ENCODE results near the gene RAI1.

Gene RAI1

GRCh38 chr17:17811381-17812210, 130.3 kb downstream of the RAI1 start:
- no peak for DNase-seq (ENCODE audit: low spot score)
- POLR2A ChIA-PET (ENCODE audit: low non-redundant PET) = interaction anchor here (0.7 kb wide), 1 partner anchor 12 kb away, joined by 9 read pairs; no protein-coding TSS in a partner anchor
- peak overlapping the region; percentile 97 for H3K27ac ChIP-seq
- TF ChIP-seq CTCF (conservative IDR thresholded peaks at IDR 0.05; ENCODE audit: low read depth) = no peak
- CTCF ChIA-PET = interaction anchor here (0.6 to 2.0 kb wide), 13 partner anchors 9 to 224 kb away, joined by 3 to 11 read pairs (median 4); no protein-coding TSS in a partner anchor

- peak; percentile 96 for TF ChIP-seq CTCF (conservative IDR thresholded peaks at IDR 0.05; ENCODE audit: low read depth)
- POLR2A ChIA-PET (ENCODE audit: low non-redundant PET) = interaction anchor here (1.1 kb wide), 1 partner anchor 28 kb away, joined by 5 read pairs; no protein-coding TSS in a partner anchor
- CTCF ChIA-PET = interaction anchor here (0.7 to 2.5 kb wide), 13 partner anchors 8 to 215 kb away, joined by 3 to 21 read pairs (median 4); partner anchors contain the start of gene RAI1
- peak overlapping the region; percentile 97 for H3K27ac ChIP-seq
- peak; percentile 77 for DNase-seq (ENCODE audit: low spot score)
Measured at GRCh38 chr17:17812211-17813054, 131.2 kb downstream of the RAI1 start.

GRCh38 chr17:17813055-17813724, 131.9 kb downstream of the RAI1 start:
- ChIA-PET CTCF (interaction anchor here (0.6 to 2.5 kb wide), 10 partner anchors 7 to 220 kb away, joined by 3 to 21 read pairs (median 3); no protein-coding TSS in a partner anchor), POLR2A (ENCODE audit: low non-redundant PET) (interaction anchor here (1.1 kb wide), 1 partner anchor 28 kb away, joined by 5 read pairs; no protein-coding TSS in a partner anchor)
- no peak for DNase-seq (ENCODE audit: low spot score)
- H3K27ac ChIP-seq = peak overlapping the region; percentile 97
- TF ChIP-seq CTCF (conservative IDR thresholded peaks at IDR 0.05; ENCODE audit: low read depth) = no peak

GRCh38 chr17:17813725-17814095, 132.5 kb downstream of the RAI1 start:
- POLR2A ChIA-PET (ENCODE audit: low non-redundant PET) = interaction anchor here (1.1 kb wide), 1 partner anchor 27 kb away, joined by 5 read pairs; no protein-coding TSS in a partner anchor
- no peak for TF ChIP-seq CTCF (conservative IDR thresholded peaks at IDR 0.05; ENCODE audit: low read depth)
- H3K27ac ChIP-seq = peak overlapping the region; percentile 97
- CTCF ChIA-PET = interaction anchor here (0.6 to 2.5 kb wide), 3 partner anchors 24 to 220 kb away, joined by 3 to 21 read pairs (median 3); no protein-coding TSS in a partner anchor
- DNase-seq (ENCODE audit: low spot score) = no peak

- no peak for DNase-seq (ENCODE audit: low spot score)
- CTCF ChIA-PET = interaction anchor here (0.5 to 2.5 kb wide), 5 partner anchors 46 to 377 kb away, joined by 3 to 21 read pairs (median 3); no protein-coding TSS in a partner anchor
- POLR2A ChIA-PET (ENCODE audit: low non-redundant PET) = no interaction called here
- no peak for TF ChIP-seq CTCF (conservative IDR thresholded peaks at IDR 0.05; ENCODE audit: low read depth)
- H3K27ac ChIP-seq = peak overlapping the region; percentile 97
Measured at GRCh38 chr17:17814162-17815061, 133.2 kb downstream of the RAI1 start.
